Coronary artery (tissue), 2 donors: ENCODE measurements around the gene GABBR2.

Experiments used
- DNase-seq: peaks from one replicate; pipeline ENCODE4 v3.0.0-alpha.2; 2017; ENCODE audit warnings: low spot score
- H3K27ac ChIP-seq, 2 donors: fragments of 200-600 bp; sonication (generic); one replicate each; pipeline ENCODE4 v1.5.1; 2016 to 2019
- H3K4me3 ChIP-seq: fragments of 200-600 bp; sonication (generic); 2 replicates; pipeline ENCODE4 v1.5.1; 2016; ENCODE audit warnings: mild to moderate bottlenecking, moderate library complexity
- CTCF ChIP-seq: fragments of 200-600 bp; sonication (generic); IDR thresholded peaks from one replicate; pipeline ENCODE4 v1.5.1; 2019; ENCODE audit warnings: antibody characterized with exemption

Gene GABBR2

GRCh38 chr9:98579700-98580099 lies 129.0 kb downstream of the GABBR2 start:
- Histone ChIP-seq H3K4me3 (no peak overlapping the region), H3K27ac (no peak overlapping the region)
- DNase-seq: no peak
- no peak for TF ChIP-seq CTCF

GRCh38 chr9:98577446-98577845 lies 131.3 kb downstream of the GABBR2 start:
- no peak for DNase-seq
- Histone ChIP-seq H3K27ac (no peak overlapping the region), H3K4me3 (no peak overlapping the region)
- TF ChIP-seq CTCF: no peak

- no peak overlapping the region for H3K4me3 ChIP-seq
- H3K27ac ChIP-seq: no peak overlapping the region
- TF ChIP-seq CTCF: no peak
- no peak for DNase-seq
These were observed 131.9 kb downstream of the GABBR2 start for GRCh38 chr9:98576859-98577258.

- no peak for DNase-seq
- Histone ChIP-seq H3K27ac (no peak overlapping the region), H3K4me3 (no peak overlapping the region)
- TF ChIP-seq CTCF: no peak
These were observed 132.4 kb downstream of the GABBR2 start for GRCh38 chr9:98576354-98576753.

- no peak for TF ChIP-seq CTCF
These were observed 133.1 kb downstream of the GABBR2 start for GRCh38 chr9:98575379-98576346.

GRCh38 chr9:98573749-98574278 lies 134.9 kb downstream of the GABBR2 start:
- no peak for DNase-seq
- Histone ChIP-seq H3K27ac (no peak overlapping the region), H3K4me3 (no peak overlapping the region)
- TF ChIP-seq CTCF: no peak

More at GRCh38 chr9:98575379-98576346, 133.1 kb downstream of the GABBR2 start:
- Histone ChIP-seq H3K4me3 (no peak overlapping the region), H3K27ac (no peak overlapping the region)
- DNase-seq: no peak

GRCh38 chr9:98572796-98573195 lies 135.9 kb downstream of the GABBR2 start:
- no peak for TF ChIP-seq CTCF
- no peak overlapping the region for H3K4me3 ChIP-seq
- H3K27ac ChIP-seq: no peak overlapping the region
- no peak for DNase-seq
